ENCODE data around the gene UBIAD1. TPM values are rescaled to one million over a fixed set of nuclear protein-coding genes. Genes with fewer than 3 reads are reported as not detected.

UBIAD1 gene
- total RNA-seq, 1 experiment from 2014 or later: 14.8 TPM

DNA sequence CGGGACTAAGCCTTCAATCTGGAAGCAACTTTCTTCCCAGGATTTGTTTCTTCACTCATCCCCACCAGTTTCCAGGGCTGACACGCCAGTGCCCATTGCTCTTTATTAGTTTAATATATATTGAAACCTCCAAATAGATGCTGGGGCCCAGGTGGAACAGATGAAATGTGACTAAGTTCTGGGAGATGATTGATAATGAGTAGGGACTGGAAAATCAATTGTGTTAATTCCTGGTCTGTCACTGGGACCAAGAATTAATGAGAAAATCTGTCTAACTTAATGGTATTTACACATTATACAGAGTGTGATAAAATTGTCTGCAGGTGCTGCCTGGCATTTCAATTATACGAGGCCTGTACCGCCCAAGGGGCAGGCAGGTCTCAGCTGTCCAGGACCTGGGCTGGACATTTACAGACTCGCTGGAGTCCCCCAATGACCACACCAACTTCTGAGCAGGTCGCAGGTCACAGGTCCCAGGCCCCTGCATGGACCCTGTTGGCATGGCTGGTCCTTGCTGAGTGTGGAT is 35.8 kb downstream of the UBIAD1 start:
- H3K9ac ChIP-seq (ENCODE audit: low read length): no peak overlapping the region

DNA sequence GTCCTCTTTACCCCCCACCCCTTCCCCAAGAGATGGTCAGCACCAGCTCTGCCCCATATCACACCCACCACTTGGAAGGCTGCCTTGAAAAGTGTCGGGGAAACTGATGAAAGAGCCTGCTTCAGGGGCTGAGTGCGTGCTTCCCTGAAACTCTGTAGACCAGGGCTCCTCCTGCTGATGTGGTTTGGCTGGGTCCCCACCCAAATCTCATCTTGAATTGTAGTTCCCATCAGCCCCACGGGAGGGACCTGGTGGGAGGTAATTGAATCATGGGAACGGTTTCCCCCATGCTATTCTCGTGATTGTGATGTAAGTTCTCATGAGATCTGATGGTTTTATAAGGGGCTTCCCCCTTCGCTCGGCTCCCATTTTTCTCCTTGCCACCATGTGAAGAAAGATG is 36.4 kb downstream of the UBIAD1 start:
- Histone ChIP-seq H3K4me2 (ENCODE audit: low read length) (no peak overlapping the region), H3K9ac (ENCODE audit: low read length) (no peak overlapping the region), H2AFZ (ENCODE audit: low read length) (no peak overlapping the region), H4K20me1 (ENCODE audit: low read length) (no peaks in the 10 kb centered on the region), H3K4me1 (ENCODE audit: insufficient read depth, low read length) (no peaks in the 10 kb centered on the region), H3K4me3 (ENCODE audit: low read length) (no peak overlapping the region), H3K9me2 (replicated peaks; ENCODE audit: low read length) (no peaks in the 10 kb centered on the region), H3K27ac (ENCODE audit: low read length) (no peak overlapping the region), H3F3A (ENCODE audit: low read length, unreplicated experiment) (no peaks in the 10 kb centered on the region), H3K36me3 (ENCODE audit: low read depth, low read length) (no peaks in the 10 kb centered on the region), H3K9me3 (ENCODE audit: low read length) (no peaks in the 10 kb centered on the region), H3K27me3 (ENCODE audit: low read length) (no peaks in the 10 kb centered on the region), H3K79me2 (ENCODE audit: low read length) (no peaks in the 10 kb centered on the region)
- no peak for TF ChIP-seq EZH2phosphoT487 (IDR thresholded peaks at IDR 0.05; ENCODE audit: borderline replicate concordance, low read length)
- TF ChIP-seq EZH2 (IDR thresholded peaks at IDR 0.05; ENCODE audit: low read length, unreplicated experiment): no peak
- TF ChIP-seq, protein P1, sequence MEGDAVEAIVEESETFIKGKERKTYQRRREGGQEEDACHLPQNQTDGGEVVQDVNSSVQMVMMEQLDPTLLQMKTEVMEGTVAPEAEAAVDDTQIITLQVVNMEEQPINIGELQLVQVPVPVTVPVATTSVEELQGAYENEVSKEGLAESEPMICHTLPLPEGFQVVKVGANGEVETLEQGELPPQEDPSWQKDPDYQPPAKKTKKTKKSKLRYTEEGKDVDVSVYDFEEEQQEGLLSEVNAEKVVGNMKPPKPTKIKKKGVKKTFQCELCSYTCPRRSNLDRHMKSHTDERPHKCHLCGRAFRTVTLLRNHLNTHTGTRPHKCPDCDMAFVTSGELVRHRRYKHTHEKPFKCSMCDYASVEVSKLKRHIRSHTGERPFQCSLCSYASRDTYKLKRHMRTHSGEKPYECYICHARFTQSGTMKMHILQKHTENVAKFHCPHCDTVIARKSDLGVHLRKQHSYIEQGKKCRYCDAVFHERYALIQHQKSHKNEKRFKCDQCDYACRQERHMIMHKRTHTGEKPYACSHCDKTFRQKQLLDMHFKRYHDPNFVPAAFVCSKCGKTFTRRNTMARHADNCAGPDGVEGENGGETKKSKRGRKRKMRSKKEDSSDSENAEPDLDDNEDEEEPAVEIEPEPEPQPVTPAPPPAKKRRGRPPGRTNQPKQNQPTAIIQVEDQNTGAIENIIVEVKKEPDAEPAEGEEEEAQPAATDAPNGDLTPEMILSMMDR (conservative IDR thresholded peaks at IDR 0.05; ENCODE audit: low read depth, low read length): no peak
- POLR2A ChIA-PET (ENCODE audit: unreplicated experiment): no interaction called here
- CTCF ChIA-PET: no interaction called here
- BruUV-seq (replicated peaks): no TSS peak
- intact Hi-C loops (cut with micrococcal nuclease): no loop called here
- no peak for ATAC-seq
- DNase-seq: no peak

More for the DNA sequence above, 35.8 kb downstream of the UBIAD1 start:
- ATAC-seq (no peak), DNase-seq (no peak)
- Histone ChIP-seq H3F3A (ENCODE audit: low read length, unreplicated experiment) (no peaks in the 10 kb centered on the region), H2AFZ (ENCODE audit: low read length) (no peak overlapping the region), H3K4me1 (ENCODE audit: insufficient read depth, low read length) (no peaks in the 10 kb centered on the region), H3K27me3 (ENCODE audit: low read length) (no peaks in the 10 kb centered on the region), H3K9me3 (ENCODE audit: low read length) (no peaks in the 10 kb centered on the region), H3K4me2 (ENCODE audit: low read length) (no peak overlapping the region), H3K4me3 (ENCODE audit: low read length) (no peak overlapping the region), H3K36me3 (ENCODE audit: low read depth, low read length) (no peaks in the 10 kb centered on the region), H3K79me2 (ENCODE audit: low read length) (no peaks in the 10 kb centered on the region), H3K27ac (ENCODE audit: low read length) (no peak overlapping the region), H4K20me1 (ENCODE audit: low read length) (no peaks in the 10 kb centered on the region), H3K9me2 (replicated peaks; ENCODE audit: low read length) (no peaks in the 10 kb centered on the region)
- ChIA-PET POLR2A (ENCODE audit: unreplicated experiment) (no interaction called here), CTCF (no interaction called here)
- no TSS peak for BruUV-seq (replicated peaks)
- TF ChIP-seq, protein P1 (conservative IDR thresholded peaks at IDR 0.05; ENCODE audit: low read depth, low read length): no peak
- TF ChIP-seq EZH2 (IDR thresholded peaks at IDR 0.05; ENCODE audit: low read length, unreplicated experiment): no peak
- TF ChIP-seq EZH2phosphoT487 (IDR thresholded peaks at IDR 0.05; ENCODE audit: borderline replicate concordance, low read length): no peak
- intact Hi-C loops (cut with micrococcal nuclease): no loop called here

DNA sequence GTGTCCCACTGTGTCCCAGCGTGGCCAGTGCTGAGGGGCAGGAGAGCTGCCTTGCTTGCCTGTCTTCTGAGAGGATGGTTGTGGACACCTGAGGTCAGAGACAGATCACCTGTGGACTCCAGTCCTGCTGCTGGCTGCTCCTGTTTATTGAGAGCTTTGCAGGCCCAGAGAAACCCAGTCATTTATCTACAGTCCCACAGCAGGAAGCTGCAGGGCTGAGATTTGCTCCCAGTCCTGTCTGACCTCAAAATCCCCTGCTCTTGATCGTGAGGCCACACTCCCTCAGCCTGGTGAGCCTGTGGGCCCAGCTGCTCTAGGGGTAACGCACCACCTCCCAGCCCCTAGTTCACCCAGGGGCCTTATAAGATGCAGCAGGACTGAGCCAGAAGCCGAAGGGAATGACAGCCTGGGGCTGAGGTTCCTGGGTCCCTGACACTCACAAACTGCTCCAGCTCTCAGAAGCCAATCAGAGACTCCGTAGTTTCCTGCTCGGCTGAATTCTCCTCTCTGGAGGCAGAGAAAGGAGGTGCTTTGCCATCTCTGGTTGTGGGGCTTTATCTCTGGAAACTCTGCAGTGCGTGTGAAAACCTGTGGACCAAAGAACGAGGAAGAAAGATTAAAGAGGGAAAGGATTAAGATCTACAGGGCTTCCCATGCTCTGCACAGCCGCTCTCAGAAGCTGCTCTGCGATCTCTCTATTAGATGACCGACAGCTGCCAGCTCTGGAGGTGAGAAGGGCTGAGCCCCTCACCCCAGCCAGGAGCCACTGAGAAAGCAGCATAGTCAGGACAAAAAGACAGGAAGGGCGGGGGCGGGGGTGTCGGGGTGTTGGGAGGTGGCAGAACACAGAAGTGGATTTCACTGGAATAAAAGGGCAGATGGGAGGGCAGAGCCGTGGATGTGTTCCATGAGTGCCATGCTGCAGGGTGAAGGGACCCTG is 39.1 kb downstream of the UBIAD1 start:
- no peak overlapping the region for H3K27ac ChIP-seq (ENCODE audit: low read length)
- no peaks in the 10 kb centered on the region for H3K9me2 ChIP-seq (replicated peaks; ENCODE audit: low read length)
- no peaks in the 10 kb centered on the region for H3K36me3 ChIP-seq (ENCODE audit: low read depth, low read length)
- ChIA-PET POLR2A (ENCODE audit: unreplicated experiment) (no interaction called here), CTCF (no interaction called here)
- H3K79me2 ChIP-seq (ENCODE audit: low read length): no peaks in the 10 kb centered on the region
- no peaks in the 10 kb centered on the region for H3F3A ChIP-seq (ENCODE audit: low read length, unreplicated experiment)
- H3K9ac ChIP-seq (ENCODE audit: low read length): no peak overlapping the region
- H2AFZ ChIP-seq (ENCODE audit: low read length): no peak overlapping the region
- H3K9me3 ChIP-seq (ENCODE audit: low read length): no peaks in the 10 kb centered on the region
- H3K4me3 ChIP-seq (ENCODE audit: low read length): no peak overlapping the region
- no TSS peak for BruUV-seq (replicated peaks)
- intact Hi-C loops (cut with micrococcal nuclease): no loop called here
- H4K20me1 ChIP-seq (ENCODE audit: low read length): no peaks in the 10 kb centered on the region
- DNase-seq (no peak), ATAC-seq (no peak)
- H3K4me1 ChIP-seq (ENCODE audit: insufficient read depth, low read length): no peaks in the 10 kb centered on the region
- no peak overlapping the region for H3K4me2 ChIP-seq (ENCODE audit: low read length)
- TF ChIP-seq EZH2 (IDR thresholded peaks at IDR 0.05; ENCODE audit: low read length, unreplicated experiment): no peak
- H3K27me3 ChIP-seq (ENCODE audit: low read length): no peaks in the 10 kb centered on the region
